ENCODE results near the gene TBL1Y.

DNA sequence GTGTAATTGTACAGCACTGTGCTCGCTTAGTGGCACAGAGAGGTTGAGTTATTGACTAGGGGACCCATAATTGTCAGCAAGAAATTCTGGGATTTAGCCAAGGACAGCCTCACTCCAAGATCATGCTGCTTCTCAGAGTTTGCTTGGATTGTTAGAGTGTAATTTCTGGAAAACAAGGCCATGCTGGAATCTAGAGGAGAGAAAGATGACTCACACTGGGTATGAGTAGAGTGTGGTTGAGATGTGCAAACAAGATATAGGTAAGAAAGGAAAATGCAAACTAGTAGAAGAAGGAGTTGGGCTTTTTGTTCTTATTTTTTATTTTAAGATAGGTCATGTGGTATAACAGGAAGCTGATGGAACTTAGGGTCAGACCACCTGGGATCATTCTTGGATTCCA, 97.4 kb downstream of the TBL1Y start:
- no peak for TF ChIP-seq GATA3 (IDR thresholded peaks at IDR 0.05; ENCODE audit: low read depth, low read length)
- no peak for TF ChIP-seq GATA2 (IDR thresholded peaks at IDR 0.05; ENCODE audit: low read depth, low read length)
